Panc1 (cell line): Measurements from ENCODE around the gene LVRN. TPM values are rescaled to one million over a fixed set of nuclear protein-coding genes. Genes with fewer than 3 reads are reported as not detected.

ENCODE experiments used
- ATAC-seq: fragments of 200-7000 bp; cut with Tn5 transposase; 2 replicates; pipeline ENCODE4 v1.9.1; 2020; ENCODE audit warnings: mild to moderate bottlenecking, moderate library complexity
- BruUV-seq: library from RNA; stranded (reverse); fragments of 400-500 nt; replicated peaks from 2 replicates; lab custom pipeline; 2021; lab: Mats Ljungman, UMichigan
- CTCF ChIA-PET: fragments of 300-600 bp; sonication (Branson Sonifier 250); formaldehyde crosslinking; loops from one replicate; lab custom pipeline; 2022; ENCODE audit warnings: antibody characterized with exemption; lab: Charles Lee
- POLR2A ChIA-PET: fragments of 300-600 bp; sonication (Branson Sonifier 250); formaldehyde crosslinking; loops from one replicate; lab custom pipeline; 2022; ENCODE audit warnings: antibody characterized with exemption; lab: Charles Lee
- DNase-seq: peaks from one replicate; pipeline ENCODE4 v3.0.0-alpha.2; 2010; ENCODE audit warnings: low read depth, low spot score
- H3K27ac ChIP-seq: 2 replicates; pipeline ENCODE4 v1.5.1; 2011; ENCODE audit warnings: mild to moderate bottlenecking, low read length, inconsistent platforms
- H3K27me3 ChIP-seq: fragments of 200-500 bp; sonication (Bioruptor generic); 2 replicates; pipeline ENCODE4 v1.6.0; 2014; ENCODE audit warnings: low read length, inconsistent platforms; ENCODE audit not compliant: control insufficient read depth, insufficient read depth
- H3K36me3 ChIP-seq: fragments of 200-500 bp; sonication (Bioruptor generic); 2 replicates; pipeline ENCODE4 v1.5.1; 2014; ENCODE audit warnings: inconsistent platforms, mild to moderate bottlenecking, low read length, moderate library complexity; ENCODE audit not compliant: control insufficient read depth, insufficient read depth
- H3K4me1 ChIP-seq: 2 replicates; pipeline ENCODE4 v1.5.1; 2011; ENCODE audit warnings: inconsistent platforms, mild to moderate bottlenecking, low read length, moderate library complexity; ENCODE audit not compliant: control insufficient read depth, insufficient read depth
- H3K4me3 ChIP-seq, 2 experiments: 2 replicates each; pipeline ENCODE4 v1.5.1; 2011 to 2012; ENCODE audit warnings: low read depth in 2 of 2, low read length in 2 of 2, mild to moderate bottlenecking in 2 of 2, inconsistent platforms in 1 of 2, moderate library complexity in 1 of 2
- H3K9me3 ChIP-seq: fragments of 200-500 bp; sonication (Bioruptor generic); 2 replicates; pipeline ENCODE4 v1.5.1; 2014; ENCODE audit warnings: low read depth, mild to moderate bottlenecking, inconsistent platforms, low read length, moderate library complexity; ENCODE audit not compliant: control insufficient read depth, insufficient read depth
- POLR2AphosphoS5 ChIP-seq: IDR thresholded peaks from 2 replicates; pipeline ENCODE4 v1.6.1; 2012; ENCODE audit warnings: mild to moderate bottlenecking, low read depth, low read length, moderate library complexity
- SIN3A ChIP-seq: IDR thresholded peaks from 2 replicates; pipeline ENCODE4 v1.6.1; 2012; ENCODE audit warnings: low read depth, mild to moderate bottlenecking, low read length, moderate library complexity, borderline replicate concordance; ENCODE audit not compliant: insufficient read depth
- TCF7L2 ChIP-seq: IDR thresholded peaks from 2 replicates; pipeline ENCODE4 v1.6.1; 2011; ENCODE audit warnings: mild to moderate bottlenecking, low read depth, low read length, inconsistent platforms
- in situ Hi-C: cut with HindIII; loops from 2 replicates; pipeline ENCODE4 v1.10.0; 2016; ENCODE audit warnings: low sequenced_read_pairs, low pct_unique_long_range_greater_than_20kb
- intact Hi-C: fragments of 100-400 bp; cut with micrococcal nuclease; formaldehyde crosslinking; loops from one replicate; pipeline ENCODE4 v1.10.0; 2022; ENCODE audit not compliant: unreplicated experiment
- total RNA-seq: library from RNA; stranded (reverse); gene quantifications from one replicate; pipeline ENCODE4 v1.2.1, GENCODE V29; 2021; ENCODE audit not compliant: unreplicated experiment
- TF ChIP-seq, protein P1 (sequence below): fragments of 450-650 bp; IDR thresholded peaks from 2 replicates; pipeline ENCODE4 v1.5.1; 2017; ENCODE audit warnings: mild to moderate bottlenecking
- TF ChIP-seq, protein P2 (sequence below), 2 experiments: IDR thresholded peaks; 2 replicates each; pipeline ENCODE4 v1.6.1; 2011 to 2012; ENCODE audit warnings: low read depth in 2 of 2, control low read depth in 1 of 2, low read length in 1 of 2, mild to moderate bottlenecking in 1 of 2, moderate library complexity in 1 of 2; ENCODE audit not compliant: insufficient read depth in 1 of 2

Gene LVRN
- total RNA-seq, 1 experiment from 2014 or later = 0.08 TPM

DNA sequence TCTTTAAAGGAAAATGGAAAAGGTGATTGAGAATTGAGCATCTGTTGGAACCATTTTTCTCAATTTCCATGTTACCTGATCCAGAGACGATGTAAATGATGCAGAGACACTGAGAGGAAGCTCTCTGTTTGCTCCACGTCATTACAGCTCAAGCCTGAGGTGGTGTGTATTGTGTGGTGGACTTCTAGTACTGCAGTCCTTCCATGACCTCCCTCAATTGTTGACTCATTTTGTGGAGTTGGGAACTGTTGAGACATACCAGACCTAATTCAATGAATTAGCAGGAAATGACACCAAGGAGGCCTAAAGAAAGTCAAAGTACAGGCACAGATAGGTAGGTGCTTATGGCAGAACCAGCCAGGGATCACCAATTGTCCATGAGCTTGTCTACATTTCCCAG, 15.6 kb upstream of the LVRN start:
- Histone ChIP-seq H3K9me3 (no peaks in the 10 kb centered on the region), H3K4me1 (no peaks in the 10 kb centered on the region), H3K27me3 (no peaks in the 10 kb centered on the region), H3K36me3 (no peaks in the 10 kb centered on the region), H3K4me3 (no peak overlapping the region), H3K27ac (no peak overlapping the region)
- DNase-seq (no peak), ATAC-seq (no peak)
- in situ Hi-C loops = no loop called here
- ChIA-PET POLR2A (no interaction called here), CTCF (no interaction called here)
- intact Hi-C loops = no loop called here
- TF ChIP-seq POLR2AphosphoS5 (no peak), TCF7L2 (no peak), SIN3A (no peak)
- TF ChIP-seq, protein P1, sequence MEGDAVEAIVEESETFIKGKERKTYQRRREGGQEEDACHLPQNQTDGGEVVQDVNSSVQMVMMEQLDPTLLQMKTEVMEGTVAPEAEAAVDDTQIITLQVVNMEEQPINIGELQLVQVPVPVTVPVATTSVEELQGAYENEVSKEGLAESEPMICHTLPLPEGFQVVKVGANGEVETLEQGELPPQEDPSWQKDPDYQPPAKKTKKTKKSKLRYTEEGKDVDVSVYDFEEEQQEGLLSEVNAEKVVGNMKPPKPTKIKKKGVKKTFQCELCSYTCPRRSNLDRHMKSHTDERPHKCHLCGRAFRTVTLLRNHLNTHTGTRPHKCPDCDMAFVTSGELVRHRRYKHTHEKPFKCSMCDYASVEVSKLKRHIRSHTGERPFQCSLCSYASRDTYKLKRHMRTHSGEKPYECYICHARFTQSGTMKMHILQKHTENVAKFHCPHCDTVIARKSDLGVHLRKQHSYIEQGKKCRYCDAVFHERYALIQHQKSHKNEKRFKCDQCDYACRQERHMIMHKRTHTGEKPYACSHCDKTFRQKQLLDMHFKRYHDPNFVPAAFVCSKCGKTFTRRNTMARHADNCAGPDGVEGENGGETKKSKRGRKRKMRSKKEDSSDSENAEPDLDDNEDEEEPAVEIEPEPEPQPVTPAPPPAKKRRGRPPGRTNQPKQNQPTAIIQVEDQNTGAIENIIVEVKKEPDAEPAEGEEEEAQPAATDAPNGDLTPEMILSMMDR = no peak
- TF ChIP-seq, protein P2, sequence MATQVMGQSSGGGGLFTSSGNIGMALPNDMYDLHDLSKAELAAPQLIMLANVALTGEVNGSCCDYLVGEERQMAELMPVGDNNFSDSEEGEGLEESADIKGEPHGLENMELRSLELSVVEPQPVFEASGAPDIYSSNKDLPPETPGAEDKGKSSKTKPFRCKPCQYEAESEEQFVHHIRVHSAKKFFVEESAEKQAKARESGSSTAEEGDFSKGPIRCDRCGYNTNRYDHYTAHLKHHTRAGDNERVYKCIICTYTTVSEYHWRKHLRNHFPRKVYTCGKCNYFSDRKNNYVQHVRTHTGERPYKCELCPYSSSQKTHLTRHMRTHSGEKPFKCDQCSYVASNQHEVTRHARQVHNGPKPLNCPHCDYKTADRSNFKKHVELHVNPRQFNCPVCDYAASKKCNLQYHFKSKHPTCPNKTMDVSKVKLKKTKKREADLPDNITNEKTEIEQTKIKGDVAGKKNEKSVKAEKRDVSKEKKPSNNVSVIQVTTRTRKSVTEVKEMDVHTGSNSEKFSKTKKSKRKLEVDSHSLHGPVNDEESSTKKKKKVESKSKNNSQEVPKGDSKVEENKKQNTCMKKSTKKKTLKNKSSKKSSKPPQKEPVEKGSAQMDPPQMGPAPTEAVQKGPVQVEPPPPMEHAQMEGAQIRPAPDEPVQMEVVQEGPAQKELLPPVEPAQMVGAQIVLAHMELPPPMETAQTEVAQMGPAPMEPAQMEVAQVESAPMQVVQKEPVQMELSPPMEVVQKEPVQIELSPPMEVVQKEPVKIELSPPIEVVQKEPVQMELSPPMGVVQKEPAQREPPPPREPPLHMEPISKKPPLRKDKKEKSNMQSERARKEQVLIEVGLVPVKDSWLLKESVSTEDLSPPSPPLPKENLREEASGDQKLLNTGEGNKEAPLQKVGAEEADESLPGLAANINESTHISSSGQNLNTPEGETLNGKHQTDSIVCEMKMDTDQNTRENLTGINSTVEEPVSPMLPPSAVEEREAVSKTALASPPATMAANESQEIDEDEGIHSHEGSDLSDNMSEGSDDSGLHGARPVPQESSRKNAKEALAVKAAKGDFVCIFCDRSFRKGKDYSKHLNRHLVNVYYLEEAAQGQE (IDR thresholded peaks at IDR 0.05; ENCODE audit: insufficient read depth in 1 of 2, low read depth in 2 of 2, low read length in 1 of 2) = no peak
- no TSS peak for BruUV-seq

DNA sequence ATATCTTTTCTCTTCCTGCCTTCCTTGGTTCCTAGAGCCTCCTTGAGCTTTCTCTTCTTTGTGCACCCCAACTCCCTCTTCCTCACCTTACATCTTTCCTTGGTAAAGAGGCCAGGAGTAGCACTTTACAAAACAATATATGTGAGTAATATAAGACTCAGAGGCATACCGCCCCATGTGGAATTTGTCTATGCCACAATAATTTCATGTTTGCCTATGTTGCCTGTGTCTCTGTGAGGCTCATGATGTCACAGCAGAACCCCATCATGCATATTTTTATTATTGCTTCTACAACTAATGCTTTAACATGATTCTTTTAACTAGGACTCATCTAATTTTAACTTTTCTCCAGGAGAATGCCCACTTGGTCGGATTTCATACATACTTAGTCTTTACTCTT, 15.0 kb upstream of the LVRN start:
- DNase-seq = no peak
- CTCF ChIA-PET = interaction anchor here (0.6 kb wide), 1 partner anchor 109 kb away, joined by 3 read pairs; no protein-coding TSS in a partner anchor
- Histone ChIP-seq H3K27ac (no peak overlapping the region), H3K4me1 (no peaks in the 10 kb centered on the region), H3K4me3 (no peak overlapping the region), H3K36me3 (no peaks in the 10 kb centered on the region), H3K9me3 (no peaks in the 10 kb centered on the region), H3K27me3 (no peaks in the 10 kb centered on the region)
- BruUV-seq = no TSS peak
- intact Hi-C loops = no loop called here
- TF ChIP-seq, protein P1 = no peak
- no peak for TF ChIP-seq TCF7L2
- TF ChIP-seq SIN3A = no peak
- no peak for ATAC-seq
- in situ Hi-C loops = no loop called here
- POLR2A ChIA-PET = no interaction called here
